Measurements from ENCODE around the gene CAMK1D. TPM values are rescaled to one million over a fixed set of nuclear protein-coding genes. Genes with fewer than 3 reads are reported as not detected.
"Not testable (repeated sequence)": the region's sequence is repeated elsewhere in the genome, so short reads cannot be mapped to it uniquely, and the experiment has no call there.

CAMK1D gene
- polyA plus RNA-seq, 1 experiment = 8.2 TPM

- no peak for TF ChIP-seq CTCF (IDR thresholded peaks at IDR 0.05; ENCODE audit: low read depth, low read length)
- Histone ChIP-seq H3K9me3 (ENCODE audit: control insufficient read depth, insufficient read depth, low read length) (no peaks in the 10 kb centered on the region; the same call in 1 of the 2 replicates), H3K4me3 (ENCODE audit: low read depth, low read length) (no peak overlapping the region), H3K27ac (ENCODE audit: low read depth, low read length) (no peak overlapping the region), H3K27me3 (ENCODE audit: control insufficient read depth, insufficient read depth, low read length) (peaks cover 5% of the 10 kb centered on the region)
- POLR2A ChIA-PET = interaction anchor here (0.6 kb wide), 1 partner anchor 24 kb away, joined by 5 read pairs; no protein-coding TSS in a partner anchor
- DNase-seq (ENCODE audit: low read depth, low spot score) = no peak
- CTCF ChIA-PET = interaction anchor here (1.1 to 1.4 kb wide), 2 partner anchors 94 to 423 kb away, joined by 3 read pairs; no protein-coding TSS in a partner anchor
These were observed 9.7 kb downstream of the CAMK1D start for GRCh38 chr10:12358863-12359564.

- no peak overlapping the region for H3K4me3 ChIP-seq (ENCODE audit: low read depth, low read length)
- peaks cover 4% of the 10 kb centered on the region for H3K27me3 ChIP-seq (ENCODE audit: control insufficient read depth, insufficient read depth, low read length)
- DNase-seq (ENCODE audit: low read depth, low spot score) = no peak
- H3K9me3 ChIP-seq (ENCODE audit: control insufficient read depth, insufficient read depth, low read length) = no peaks in the 10 kb centered on the region; the same call in 1 of the 2 replicates
- TF ChIP-seq CTCF (IDR thresholded peaks at IDR 0.05; ENCODE audit: low read depth, low read length) = no peak
- H3K27ac ChIP-seq (ENCODE audit: low read depth, low read length) = no peak overlapping the region
- ChIA-PET CTCF (interaction anchor here (0.9 to 1.1 kb wide), 2 partner anchors 351 to 422 kb away, joined by 3 read pairs; no protein-coding TSS in a partner anchor), POLR2A (no interaction called here)
These were observed 11.1 kb downstream of the CAMK1D start for GRCh38 chr10:12360461-12360860.

- CTCF ChIA-PET = interaction anchor here (0.7 to 0.9 kb wide), 2 partner anchors 97 to 350 kb away, joined by 3 read pairs; no protein-coding TSS in a partner anchor
- POLR2A ChIA-PET; H3K4me3 ChIP-seq (ENCODE audit: low read depth, low read length): not testable (repeated sequence)
These were observed 11.8 kb downstream of the CAMK1D start for GRCh38 chr10:12361115-12361514.

GRCh38 chr10:12364559-12364958 lies 15.2 kb downstream of the CAMK1D start:
- Histone ChIP-seq H3K9me3 (ENCODE audit: control insufficient read depth, insufficient read depth, low read length) (no peaks in the 10 kb centered on the region; the same call in 1 of the 2 replicates), H3K4me3 (ENCODE audit: low read depth, low read length) (no peak overlapping the region), H3K27me3 (ENCODE audit: control insufficient read depth, insufficient read depth, low read length) (no peaks in the 10 kb centered on the region), H3K27ac (ENCODE audit: low read depth, low read length) (no peak overlapping the region)
- ChIA-PET CTCF (no interaction called here), POLR2A (no interaction called here)
- no peak for TF ChIP-seq CTCF (IDR thresholded peaks at IDR 0.05; ENCODE audit: low read depth, low read length)
- no peak for DNase-seq (ENCODE audit: low read depth, low spot score)

More at GRCh38 chr10:12361115-12361514, 11.8 kb downstream of the CAMK1D start:
- not testable (repeated sequence) for H3K27me3 ChIP-seq (ENCODE audit: control insufficient read depth, insufficient read depth, low read length); H3K27ac ChIP-seq (ENCODE audit: low read depth, low read length); H3K9me3 ChIP-seq (ENCODE audit: control insufficient read depth, insufficient read depth, low read length); DNase-seq (ENCODE audit: low read depth, low spot score)

GRCh38 chr10:12367272-12367671 lies 17.9 kb downstream of the CAMK1D start:
- Histone ChIP-seq H3K9me3 (ENCODE audit: control insufficient read depth, insufficient read depth, low read length) (no peaks in the 10 kb centered on the region; the same call in 1 of the 2 replicates), H3K27me3 (ENCODE audit: control insufficient read depth, insufficient read depth, low read length) (no peaks in the 10 kb centered on the region), H3K4me3 (ENCODE audit: low read depth, low read length) (no peak overlapping the region), H3K27ac (ENCODE audit: low read depth, low read length) (no peak overlapping the region)
- CTCF ChIA-PET = interaction anchor here (1.6 kb wide), 1 partner anchor 289 kb away, joined by 3 read pairs; no protein-coding TSS in a partner anchor
- no peak for TF ChIP-seq CTCF (IDR thresholded peaks at IDR 0.05; ENCODE audit: low read depth, low read length)
- DNase-seq (ENCODE audit: low read depth, low spot score) = no peak
- POLR2A ChIA-PET = no interaction called here

Measured in AG04450 (cell line).